ENCODE data around the gene DOK1.
A peak's percentile ranks its signal among the peaks of the same experiment; 100 is the strongest.

DOK1 gene

GRCh38 chr2:74582184-74582583, 27.7 kb downstream of the DOK1 start:
- no peak for DNase-seq (ENCODE audit: insufficient read length, low spot score)
- no peak for TF ChIP-seq CTCF (IDR thresholded peaks at IDR 0.05; ENCODE audit: insufficient read depth, missing control alignments)
- no peak for FAIRE-seq

GRCh38 chr2:74583504-74583903, 29.0 kb downstream of the DOK1 start:
- no peak for FAIRE-seq
- no peak for TF ChIP-seq CTCF (IDR thresholded peaks at IDR 0.05; ENCODE audit: insufficient read depth, missing control alignments)
- DNase-seq (ENCODE audit: insufficient read length, low spot score): no peak

- no peak for TF ChIP-seq CTCF (IDR thresholded peaks at IDR 0.05; ENCODE audit: insufficient read depth, missing control alignments)
- FAIRE-seq (no peak), DNase-seq (ENCODE audit: insufficient read length, low spot score) (no peak)
Measured at GRCh38 chr2:74584088-74584645, 29.6 kb downstream of the DOK1 start.

GRCh38 chr2:74585406-74586185, 31.1 kb downstream of the DOK1 start:
- TF ChIP-seq CTCF (IDR thresholded peaks at IDR 0.05; ENCODE audit: insufficient read depth, missing control alignments): no peak
- DNase-seq (ENCODE audit: insufficient read length, low spot score) (no peak), FAIRE-seq (no peak)

GRCh38 chr2:74587664-74588277, 33.3 kb downstream of the DOK1 start:
- peak; percentile 87 for TF ChIP-seq CTCF (IDR thresholded peaks at IDR 0.05; ENCODE audit: insufficient read depth, missing control alignments)
- no peak for DNase-seq (ENCODE audit: insufficient read length, low spot score)
- peak; percentile 41 for FAIRE-seq

- no peak for TF ChIP-seq CTCF (IDR thresholded peaks at IDR 0.05; ENCODE audit: insufficient read depth, missing control alignments)
- DNase-seq (ENCODE audit: insufficient read length, low spot score): no peak
- FAIRE-seq: no peak
Measured at GRCh38 chr2:74588664-74589063, 34.1 kb downstream of the DOK1 start.
